Stimulated activated CD8-positive, alpha-beta memory T cell treated with anti-CD3 and anti-CD28 coated beads, Interleukin-2, amount 100 ng/mL, for 48 hours (primary cell): Measurements from ENCODE around the gene SLC35A5.

Source experiments
- DNase-seq, 2 donors: peaks; one replicate each; pipeline ENCODE4 v3.0.0-alpha.2; 2020; ENCODE audit warnings: low read depth in 2 of 2

The SLC35A5 gene

GRCh38 chr3:112569265-112569664, 7.4 kb downstream of the SLC35A5 start:
- DNase-seq = no peak

DNA sequence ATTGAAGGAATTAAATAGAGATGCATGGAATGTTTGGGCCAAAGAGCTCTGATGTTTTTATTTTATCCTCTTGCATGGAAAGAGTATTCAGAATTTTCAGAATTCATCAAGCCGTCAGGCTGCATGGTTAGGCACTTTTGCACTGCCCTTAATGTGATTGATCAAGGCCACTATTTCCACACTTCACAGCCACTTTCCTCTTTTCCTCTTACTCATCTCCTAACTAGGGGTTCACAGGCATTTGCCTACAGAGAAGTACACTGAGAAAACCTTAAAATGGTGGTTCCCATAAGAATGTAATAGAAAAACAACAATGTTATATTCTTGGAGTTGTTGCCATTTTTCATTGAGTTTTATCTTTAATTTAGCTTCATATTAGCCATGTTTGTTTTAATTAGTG, 10.9 kb downstream of the SLC35A5 start:
- no peak for DNase-seq

GRCh38 chr3:112579232-112579631, 17.4 kb downstream of the SLC35A5 start:
- no peak for DNase-seq

DNA sequence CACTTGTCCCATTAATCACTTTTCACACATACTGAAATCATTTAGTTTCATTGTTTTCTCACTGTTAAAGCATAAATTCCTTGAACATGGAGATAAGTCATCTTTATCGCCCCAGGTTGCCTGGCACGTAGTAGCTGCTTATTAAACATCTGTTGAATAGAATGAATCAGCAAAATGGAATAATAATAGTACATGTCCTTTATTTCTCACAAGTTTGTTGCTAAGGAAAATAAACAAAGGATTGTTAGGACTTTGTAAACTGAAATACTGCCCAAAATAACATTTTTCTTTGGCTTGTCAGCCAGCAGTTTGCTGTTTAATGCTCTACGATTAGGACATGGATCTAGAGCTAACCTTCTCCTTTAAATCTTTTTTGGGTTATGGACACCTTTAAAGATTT, 17.9 kb downstream of the SLC35A5 start:
- DNase-seq = no peak

DNA sequence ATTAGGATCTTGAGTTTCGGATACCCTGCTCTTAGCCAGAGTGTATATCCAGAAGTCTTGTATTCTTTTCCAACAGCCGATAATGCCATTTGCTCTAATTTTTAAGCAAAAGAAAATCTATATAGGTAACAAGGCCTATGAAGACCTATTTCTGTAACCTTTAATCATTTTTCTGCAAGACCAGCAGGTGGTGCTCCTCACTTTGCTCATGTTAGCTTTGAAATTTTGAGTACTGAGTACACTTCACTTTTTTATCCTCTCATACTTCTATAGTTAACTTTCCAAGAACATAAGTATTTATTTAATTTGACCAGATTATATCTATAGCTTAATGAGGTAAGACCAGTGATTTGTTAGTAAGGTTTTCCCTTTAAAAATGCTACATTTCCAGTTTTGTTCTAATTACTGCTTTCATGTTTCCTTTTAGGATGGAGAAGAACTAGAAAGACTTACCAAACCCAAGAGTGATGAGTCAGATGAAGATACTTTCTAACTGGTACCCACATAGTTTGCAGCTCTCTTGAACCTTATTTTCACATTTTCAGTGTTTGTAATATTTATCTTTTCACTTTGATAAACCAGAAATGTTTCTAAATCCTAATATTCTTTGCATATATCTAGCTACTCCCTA, 20.5 kb downstream of the SLC35A5 start:
- no peak for DNase-seq

- DNase-seq = no peak
Observed at GRCh38 chr3:112583105-112583504, 21.3 kb downstream of the SLC35A5 start.

DNA sequence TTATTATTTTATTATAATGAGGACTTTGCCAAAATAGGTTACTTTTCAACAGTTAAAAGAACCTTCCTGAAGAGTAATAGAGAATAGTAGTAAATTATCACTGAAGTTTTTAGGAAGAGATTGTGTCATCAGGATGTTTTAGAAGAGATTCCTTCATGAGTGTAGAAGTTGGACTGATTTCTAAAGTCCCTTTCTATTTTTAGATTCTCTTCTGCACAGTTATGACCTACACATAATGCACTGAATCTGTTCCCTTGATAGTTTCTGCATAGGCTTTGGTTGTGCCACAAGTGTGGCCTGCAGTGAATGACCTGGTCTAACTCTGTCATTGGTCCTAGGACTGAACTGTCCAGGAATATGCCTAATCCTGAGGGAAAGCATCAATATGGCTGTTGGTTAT, 23.9 kb downstream of the SLC35A5 start:
- no peak for DNase-seq

DNA sequence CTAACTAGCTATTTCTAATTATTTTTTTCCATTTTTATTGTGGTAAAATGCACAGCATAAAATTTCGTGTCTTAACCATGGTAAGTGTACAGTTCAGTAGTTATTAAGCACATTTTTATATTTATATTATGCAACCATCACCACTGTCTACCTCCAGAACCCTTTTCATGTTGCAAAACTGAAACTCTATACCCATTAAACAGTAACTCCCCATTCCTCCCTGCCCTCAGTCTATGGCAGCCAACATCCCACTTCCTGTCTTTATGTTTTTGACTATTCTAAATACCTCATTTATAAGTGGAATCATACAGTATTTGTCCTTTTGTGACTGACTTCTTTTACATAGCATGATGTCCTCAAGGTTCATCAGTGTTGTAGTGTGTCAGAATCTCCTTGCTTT, 25.5 kb downstream of the SLC35A5 start:
- no peak for DNase-seq

GRCh38 chr3:112593258-112593657, 31.4 kb downstream of the SLC35A5 start:
- DNase-seq = no peak

- DNase-seq = no peak
Observed at GRCh38 chr3:112594856-112595255, 33.0 kb downstream of the SLC35A5 start.

- DNase-seq = no peak
Observed at GRCh38 chr3:112597945-112598344, 36.1 kb downstream of the SLC35A5 start.

- DNase-seq = no peak
Observed at GRCh38 chr3:112598731-112599130, 36.9 kb downstream of the SLC35A5 start.

DNA sequence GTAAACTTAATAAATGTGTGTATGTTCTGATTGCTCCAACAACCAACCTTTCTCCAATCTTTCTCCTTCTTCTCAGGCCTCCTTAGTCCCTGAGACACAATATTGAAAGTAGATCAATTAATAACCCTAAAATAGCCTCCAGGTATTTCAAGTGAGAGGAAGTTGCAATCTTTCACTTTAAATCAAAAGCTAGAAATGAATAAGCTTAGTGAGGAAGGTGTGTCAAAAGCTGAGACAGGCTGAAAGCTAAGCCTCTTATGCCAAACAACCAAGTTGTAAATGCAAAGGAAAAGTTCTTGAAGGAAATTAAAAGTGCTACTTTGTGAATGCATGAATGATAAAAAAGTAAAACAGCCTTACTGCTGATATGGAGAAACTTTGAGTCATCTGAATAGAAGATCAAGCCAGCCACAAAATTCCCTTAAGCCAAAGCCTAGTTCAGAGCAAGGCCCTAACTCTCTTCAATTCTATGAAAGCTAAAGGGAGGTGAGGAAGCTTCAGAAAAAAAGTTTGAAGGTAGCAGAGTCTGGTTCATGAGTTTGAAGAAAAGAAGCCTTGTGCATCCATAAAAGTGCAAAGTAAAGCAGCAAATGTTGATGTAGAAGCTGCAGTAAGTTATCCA, 40.5 kb downstream of the SLC35A5 start:
- no peak for DNase-seq

- no peak for DNase-seq
Observed at GRCh38 chr3:112604536-112604935, 42.7 kb downstream of the SLC35A5 start.

GRCh38 chr3:112605285-112605684, 43.4 kb downstream of the SLC35A5 start:
- DNase-seq = no peak

DNA sequence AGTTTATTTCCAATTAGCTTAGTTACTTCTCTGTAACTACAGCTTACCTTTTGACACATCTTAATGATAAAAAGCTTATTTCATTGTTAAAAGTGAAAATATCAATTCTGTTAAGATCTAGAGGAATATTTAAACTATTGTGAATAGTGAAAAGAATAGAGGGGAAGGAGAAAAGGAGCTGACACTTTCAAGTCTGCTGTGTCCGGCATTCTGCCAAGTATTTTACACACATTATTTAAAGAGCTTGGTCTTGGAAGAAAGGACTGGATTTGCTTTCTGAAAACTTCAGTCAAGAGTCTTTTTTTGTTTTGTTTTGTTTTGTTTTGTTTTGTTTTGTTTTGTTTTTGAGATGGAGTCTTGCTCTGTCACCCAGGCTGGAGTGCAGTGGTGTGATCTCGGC, 44.3 kb downstream of the SLC35A5 start:
- DNase-seq = no peak

- no peak for DNase-seq
Observed at GRCh38 chr3:112607863-112608262, 46.0 kb downstream of the SLC35A5 start.

- DNase-seq = no peak
Observed at GRCh38 chr3:112610121-112610520, 48.3 kb downstream of the SLC35A5 start.

DNA sequence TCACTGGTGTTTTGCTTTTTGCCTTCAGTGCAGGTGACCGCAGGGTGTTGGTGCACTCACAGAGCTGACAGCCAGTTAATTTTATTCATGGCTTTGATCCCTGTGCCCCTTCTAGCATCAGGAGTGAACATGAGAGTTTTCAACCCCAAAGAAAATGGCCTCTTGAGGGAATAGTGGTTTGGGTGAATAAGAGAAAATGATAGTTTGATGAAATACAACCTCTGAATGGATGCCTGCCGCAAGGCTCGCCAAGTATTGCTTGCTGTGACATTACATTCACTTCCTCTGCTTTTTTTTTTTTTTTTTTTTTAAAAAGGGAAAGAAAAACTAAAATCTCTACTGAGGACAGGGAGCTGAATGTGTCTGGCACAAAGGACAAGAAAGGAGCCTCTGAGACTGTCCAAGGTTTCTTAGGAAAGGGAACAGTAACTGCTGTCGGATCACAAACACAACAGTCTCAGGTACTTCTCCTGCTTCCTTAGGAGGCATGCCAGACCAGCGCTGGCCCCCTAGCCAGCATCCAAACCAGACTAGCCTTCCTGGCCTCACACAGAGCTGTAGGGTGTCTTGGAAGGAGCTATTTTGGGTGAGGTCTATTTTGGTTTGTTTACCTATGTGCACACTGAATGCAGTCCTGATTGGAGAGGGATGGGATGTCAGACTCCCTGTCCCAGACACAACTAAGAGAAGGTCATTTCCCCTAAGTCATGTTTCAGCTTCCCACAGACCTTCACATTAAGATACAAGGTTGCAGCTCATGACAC, 50.1 kb downstream of the SLC35A5 start:
- DNase-seq = no peak

DNA sequence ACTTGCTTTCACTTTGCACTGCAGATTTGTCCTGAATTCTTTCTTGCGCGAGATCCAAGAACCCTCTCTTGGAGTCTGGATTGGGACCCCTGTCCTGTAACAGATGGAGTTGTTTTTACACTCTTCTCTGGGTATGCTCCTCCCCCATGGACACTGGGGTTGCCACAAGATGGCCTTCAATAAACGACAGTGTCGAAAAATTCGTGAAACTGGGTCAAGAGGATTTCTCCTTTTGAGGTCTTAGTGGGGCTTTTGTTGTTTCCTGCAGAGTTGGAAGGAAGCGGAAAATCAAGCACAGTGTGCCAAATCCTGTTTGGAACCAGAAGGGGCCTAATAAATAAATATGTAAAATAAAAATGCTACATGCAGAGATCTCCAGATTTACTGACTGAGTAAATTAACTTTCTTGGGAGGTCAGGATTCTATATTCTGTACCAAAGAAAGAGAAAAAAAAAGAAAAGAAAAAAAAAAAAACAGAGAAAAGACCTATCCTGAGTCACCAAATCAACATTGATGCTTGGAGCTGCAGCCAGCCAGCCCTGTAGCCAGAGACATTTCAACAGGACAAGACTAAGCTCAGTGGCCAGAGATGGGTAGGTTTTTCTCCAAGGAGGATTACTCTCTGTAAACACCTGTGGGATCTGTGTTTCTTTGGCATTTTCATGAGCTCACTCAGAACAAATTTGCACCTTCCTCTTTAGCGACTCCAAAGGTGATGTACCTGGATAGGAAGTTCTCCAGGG, 54.3 kb downstream of the SLC35A5 start:
- no peak for DNase-seq

DNA sequence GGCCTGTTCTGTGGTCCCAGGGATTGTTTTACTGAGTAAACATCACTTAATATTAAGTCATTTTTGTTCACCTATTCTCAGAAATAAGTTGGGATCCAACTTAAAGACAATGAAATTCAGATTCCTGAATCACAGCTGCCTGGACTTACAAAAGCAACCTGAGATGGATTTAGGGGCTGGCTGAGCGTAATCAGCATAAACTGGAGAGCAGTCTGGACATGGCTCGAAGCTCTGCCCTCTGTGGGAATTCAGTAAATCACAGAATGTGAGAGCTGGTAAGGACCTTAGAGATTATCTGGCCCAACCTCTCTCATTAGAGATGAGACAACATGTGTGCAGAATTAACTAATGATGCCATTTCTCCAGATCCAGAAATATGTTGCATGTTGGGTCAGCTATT, 55.4 kb downstream of the SLC35A5 start:
- no peak for DNase-seq

DNA sequence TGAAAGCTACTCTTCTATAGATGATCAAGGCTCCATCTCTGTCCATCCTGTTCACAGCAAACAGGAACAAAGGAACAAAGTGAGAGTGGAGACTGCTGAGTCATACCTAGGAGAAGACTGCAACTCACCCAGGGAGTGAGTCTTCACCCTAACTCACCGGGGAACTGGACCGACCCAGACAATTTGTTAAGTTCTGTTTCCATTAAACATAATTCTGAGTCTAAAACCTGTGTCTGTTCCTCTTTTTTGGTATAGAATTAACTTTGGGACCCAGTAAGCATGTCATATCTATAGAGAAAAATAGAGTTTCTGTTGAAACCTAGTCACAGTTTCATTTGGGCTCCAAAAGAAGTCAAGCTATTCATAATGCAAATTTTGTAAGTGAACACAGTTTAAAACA, 57.5 kb downstream of the SLC35A5 start:
- DNase-seq = no peak
